GM12878 (cell line): Measurements from ENCODE around the gene CYB5A. TPM values are rescaled to one million over a fixed set of nuclear protein-coding genes. Genes with fewer than 3 reads are reported as not detected.

Experiments used
- ATAC-seq: fragments of 200-7000 bp; cut with Tn5 transposase; 3 replicates; pipeline ENCODE4 v1.9.1; 2020; ENCODE audit warnings: mild to moderate bottlenecking, moderate library complexity
- BruUV-seq: library from RNA; stranded (reverse); fragments of 400-500 nt; replicated peaks from 2 replicates; lab custom pipeline; 2021; lab: Mats Ljungman, UMichigan
- CTCF ChIA-PET: fragments of 300-600 bp; sonication (Branson Sonifier 250); formaldehyde crosslinking; extraction: SDS; loops from one replicate; lab custom pipeline; 2021; ENCODE audit warnings: inconsistent platforms; lab: Yijun Ruan, JAX
- POLR2A ChIA-PET: fragments of 350-600 bp; formaldehyde crosslinking; extraction: SDS; loops from one replicate; lab custom pipeline; 2021; ENCODE audit warnings: inconsistent platforms; lab: Charles Lee
- RAD21 ChIA-PET: fragments of 300-600 bp; sonication (Branson Sonifier 250); formaldehyde crosslinking; loops from one replicate; lab custom pipeline; 2023; ENCODE audit warnings: antibody characterized with exemption; ENCODE audit not compliant: unreplicated experiment; lab: Charles Lee
- SMC1A ChIA-PET: fragments of 300-600 bp; sonication (Branson Sonifier 250); formaldehyde crosslinking; loops from one replicate; lab custom pipeline; 2023; ENCODE audit not compliant: unreplicated experiment, uncharacterized antibody; lab: Charles Lee
- DNase-seq: peaks from one replicate; pipeline ENCODE4 v3.0.0-alpha.2; 2011; ENCODE audit warnings: low read depth, low spot score
- FAIRE-seq: peaks from 3 replicates; lab custom pipeline; 2011; peaks lifted over from hg19 to GRCh38; lab: Jason Lieb, UNC
- H2AFZ ChIP-seq: 2 replicates; pipeline ENCODE4 v1.6.0; 2011; ENCODE audit warnings: low read depth, low read length, control low read depth; ENCODE audit not compliant: control insufficient read depth
- H3K27ac ChIP-seq: 2 replicates; pipeline ENCODE4 v1.5.1; 2011; ENCODE audit warnings: control low read depth; ENCODE audit not compliant: control insufficient read depth, insufficient read depth
- H3K27me3 ChIP-seq, 2 experiments: replicated peaks in 1 of 2; 2 replicates each; pipeline versions ENCODE4 v1.6.0 to v1.6.1; 2011; ENCODE audit warnings: low read length in 1 of 2; ENCODE audit not compliant: control insufficient read depth in 2 of 2, insufficient read depth in 2 of 2
- H3K36me3 ChIP-seq, 2 experiments: 2 replicates each; pipeline ENCODE4 v1.5.1; 2011; ENCODE audit warnings: low read length in 1 of 2; ENCODE audit not compliant: control insufficient read depth in 2 of 2, insufficient read depth in 2 of 2
- H3K4me1 ChIP-seq: 2 replicates; pipeline ENCODE4 v1.6.1; 2011; ENCODE audit warnings: mild to moderate bottlenecking, low read length, moderate library complexity, mixed read lengths; ENCODE audit not compliant: control insufficient read depth, insufficient read depth
- H3K4me2 ChIP-seq: 2 replicates; pipeline ENCODE4 v1.6.0; 2011; ENCODE audit warnings: control low read depth; ENCODE audit not compliant: control insufficient read depth, insufficient read depth
- H3K4me3 ChIP-seq: fragments of 200-600 bp; sonication (generic); 2 replicates; pipeline ENCODE4 v1.5.1; 2016
- H3K79me2 ChIP-seq: 2 replicates; pipeline ENCODE4 v1.6.0; 2011; ENCODE audit warnings: low read length; ENCODE audit not compliant: control insufficient read depth, insufficient read depth
- H3K9ac ChIP-seq: 2 replicates; pipeline ENCODE4 v1.8.0; 2011; ENCODE audit warnings: low read length, control low read depth, mixed read lengths; ENCODE audit not compliant: control insufficient read depth, insufficient read depth
- H3K9me3 ChIP-seq: replicated peaks from 3 replicates; pipeline ENCODE4 v1.5.1; 2011; ENCODE audit warnings: mild to moderate bottlenecking, low read length; ENCODE audit not compliant: control insufficient read depth, insufficient read depth
- H4K20me1 ChIP-seq: 2 replicates; pipeline ENCODE4 v1.6.0; 2011; ENCODE audit not compliant: control insufficient read depth, insufficient read depth
- ATF2 ChIP-seq: IDR thresholded peaks from 2 replicates; pipeline ENCODE4 v1.6.1; 2012; ENCODE audit warnings: low read length, inconsistent platforms
- EP300 ChIP-seq, 2 experiments: fragments of 150-350 bp in 1 of 2; IDR thresholded peaks; 2 replicates each; pipeline ENCODE4 v1.6.1; 2011 to 2012; ENCODE audit warnings: low read depth in 2 of 2, low read length in 2 of 2, borderline replicate concordance in 1 of 2, improper control_type of control experiment in 1 of 2, inconsistent platforms in 1 of 2; ENCODE audit not compliant: control insufficient read depth in 1 of 2
- NBN ChIP-seq: fragments of 450-650 bp; IDR thresholded peaks from 2 replicates; pipeline ENCODE4 v1.6.1; 2016
- NRF1 ChIP-seq: conservative IDR thresholded peaks from 2 replicates; pipeline ENCODE4 v1.6.1; 2011; ENCODE audit warnings: mild to moderate bottlenecking, low read depth, low read length, improper control_type of control experiment
- WGBS: methylation state at CpG from one replicate; pipeline ENCODE4 v1.1.6; 2016; ENCODE audit warnings: low lambda C conversion rate; ENCODE audit not compliant: insufficient replicate concordance, insufficient coverage; ENCODE audit errors: missing lambda C conversion rate; 5-methylcytosine and 5-hydroxymethylcytosine counted together
- in situ Hi-C: fragments of 300-500 bp; cut with MboI; formaldehyde crosslinking; loops from 9 replicates; pipeline ENCODE4 v1.14.3; 2018; ENCODE audit warnings: mixed read lengths
- intact Hi-C: fragments of 100-400 bp; cut with micrococcal nuclease; formaldehyde crosslinking; loops from one replicate; pipeline ENCODE4 v1.14.2; 2022; ENCODE audit not compliant: unreplicated experiment
- polyA plus RNA-seq, 11 experiments: library from polyadenylated mRNA; depleted of rRNA in 4 of 11; unstranded in 6 of 11; stranded (reverse) in 5 of 11; fragments of >200 nt; fragmentation: Nextera tagmentation in 4 of 11; fragmentation: Illumina TruSeq in 1 of 11; extraction: Ambion mirVana in 4 of 11; extraction: Trizol in 1 of 11; gene quantifications; 1 replicate in 1 of 11; 2 replicates in 10 of 11; pipeline versions ENCODE4 v1.2.1 to v1.2.3, GENCODE V29; 2011 to 2016; ENCODE audit warnings: inconsistent platforms in 2 of 11, missing spikeins in 2 of 11, low read depth in 1 of 11
- total RNA-seq, 4 experiments: library from RNA; depleted of rRNA in 3 of 4; stranded (reverse); fragments of >200 nt in 3 of 4; fragmentation: Illumina TruSeq in 1 of 4; extraction: Trizol in 1 of 4; gene quantifications; 2 replicates each; pipeline versions ENCODE4 v1.2.1 to v1.2.3, GENCODE V29; 2013 to 2021

The CYB5A gene
- total and polyA plus RNA-seq, 10 of the 15 experiments (the other 5 are each of a cell fraction or from before 2014, with no cell fraction given): 60.2 to 129 (median 103) TPM

DNA sequence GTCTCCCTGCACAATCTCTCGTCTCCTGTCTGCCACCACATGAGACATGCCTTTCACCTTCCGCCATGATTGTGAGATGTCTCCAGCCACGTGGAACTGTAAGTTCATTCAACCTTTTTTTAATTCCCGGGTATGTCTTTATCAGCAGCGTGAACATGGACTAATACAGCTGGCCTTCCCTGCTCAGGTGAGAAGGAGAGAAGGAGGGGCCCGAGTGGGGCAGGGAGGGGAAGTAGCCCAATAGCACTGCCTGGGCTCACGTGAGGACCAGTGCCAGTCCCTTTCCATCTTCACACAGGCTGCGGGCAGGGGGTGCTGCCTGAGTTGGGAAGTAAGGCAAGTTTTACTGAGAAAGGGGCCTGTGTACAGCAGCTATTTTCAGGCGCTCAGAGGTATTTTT is 70.7 kb downstream of the CYB5A start (continued):
- no peak for TF ChIP-seq NBN

GRCh38 chr18:74219056-74219455 is 72.7 kb downstream of the CYB5A start:
- RAD21 ChIA-PET: no interaction called here
- H3K79me2 ChIP-seq: no peaks in the 10 kb centered on the region
- no TSS peak for BruUV-seq
- no peak overlapping the region for H3K4me2 ChIP-seq
- H3K9me3 ChIP-seq: no peaks in the 10 kb centered on the region
- ATAC-seq (no peak), FAIRE-seq (no peak), DNase-seq (no peak)
- no peak overlapping the region for H3K4me3 ChIP-seq
- TF ChIP-seq EP300 (IDR thresholded peaks at IDR 0.05; ENCODE audit: borderline replicate concordance in 1 of 2, control insufficient read depth in 1 of 2, low read depth in 2 of 2, low read length in 2 of 2): no peak
- no peak for TF ChIP-seq NRF1
- no peak for TF ChIP-seq ATF2
- no peak overlapping the region for H3K27ac ChIP-seq
- H3K36me3 ChIP-seq: no peaks in the 10 kb centered on the region
- H3K9ac ChIP-seq: no peak overlapping the region
- in situ Hi-C loops (no loop called here), intact Hi-C loops (no loop called here)
- no peaks in the 10 kb centered on the region for H4K20me1 ChIP-seq
- POLR2A ChIA-PET: no interaction called here
- 0 out of 4 replicates have a peak, but pooled peaks cover 0 to 1% of the 10 kb centered on the region in 2 experiments for H3K27me3 ChIP-seq
- no peaks in the 10 kb centered on the region for H3K4me1 ChIP-seq
- 84% methylated on average over 10 of the region's 10 CpGs for WGBS
- SMC1A ChIA-PET: no interaction called here
- H2AFZ ChIP-seq: no peak overlapping the region
- CTCF ChIA-PET: no interaction called here
